GM23248 (cell line): Measurements from ENCODE around the gene HSD17B14.

Experiments
- EZH2 ChIP-seq: fragments of 200-600 bp; sonication (generic); IDR thresholded peaks from 2 replicates; pipeline ENCODE4 v1.6.1; 2018; ENCODE audit warnings: antibody characterized with exemption, mild to moderate bottlenecking; ENCODE audit not compliant: insufficient read depth, poor library complexity, severe bottlenecking
- EZH2phosphoT487 ChIP-seq: fragments of 200-600 bp; sonication (generic); IDR thresholded peaks from 2 replicates; pipeline ENCODE4 v1.6.1; 2018; ENCODE audit warnings: antibody characterized with exemption, moderate library complexity, mild to moderate bottlenecking, low read depth; ENCODE audit not compliant: insufficient read depth

- no peak for TF ChIP-seq EZH2phosphoT487
- TF ChIP-seq EZH2 = no peak
Measured at GRCh38 chr19:48795055-48795684, 41.1 kb downstream of the HSD17B14 start.
